SU-DHL-6 (cell line): ENCODE data around the gene ST6GALNAC3.

Experiments
- H2AFZ ChIP-seq: fragments of 200-600 bp; sonication (generic); 2 replicates; pipeline ENCODE4 v1.6.1; 2014; ENCODE audit warnings: low read depth, mild to moderate bottlenecking, moderate library complexity, mixed read lengths, antibody characterized with exemption, low read length; ENCODE audit not compliant: severe bottlenecking
- H3F3A ChIP-seq: fragments of 200-600 bp; shearing (Covaris generic); 2 replicates; pipeline ENCODE4 v1.6.0; 2016; ENCODE audit warnings: antibody characterized with exemption, mild to moderate bottlenecking; ENCODE audit not compliant: insufficient read depth
- H3K27ac ChIP-seq: fragments of 200-600 bp; sonication (generic); 2 replicates; pipeline ENCODE4 v1.5.1; 2016; ENCODE audit warnings: low read depth, mild to moderate bottlenecking, low read length, moderate library complexity, mixed read lengths
- H3K27me3 ChIP-seq: fragments of 200-600 bp; sonication (generic), shearing (Covaris generic); 2 replicates; pipeline ENCODE4 v1.6.0; 2014; ENCODE audit warnings: mild to moderate bottlenecking, low read length
- H3K36me3 ChIP-seq: fragments of 200-600 bp; sonication (generic); 2 replicates; pipeline ENCODE4 v1.6.1; 2014; ENCODE audit warnings: mild to moderate bottlenecking, low read length, mixed read lengths
- H3K4me2 ChIP-seq: fragments of 300-600, 200-600 bp; shearing (Covaris generic), sonication (generic); 2 replicates; pipeline ENCODE4 v1.6.0; 2014; ENCODE audit warnings: low read length, low read depth, mild to moderate bottlenecking; ENCODE audit not compliant: poor library complexity, severe bottlenecking
- H3K4me3 ChIP-seq: fragments of 200-600 bp; sonication (generic); 2 replicates; pipeline ENCODE4 v1.5.1; 2014; ENCODE audit warnings: antibody characterized with exemption, low read length, mild to moderate bottlenecking, mixed read lengths; ENCODE audit not compliant: insufficient read depth, poor library complexity, severe bottlenecking
- H3K79me2 ChIP-seq: fragments of 200-600 bp; sonication (generic); 2 replicates; pipeline ENCODE4 v1.6.1; 2014; ENCODE audit warnings: mild to moderate bottlenecking, low read length, moderate library complexity; ENCODE audit not compliant: insufficient read depth
- H3K9ac ChIP-seq: fragments of 200-600 bp; sonication (generic); 2 replicates; pipeline ENCODE4 v1.7.0; 2014; ENCODE audit warnings: mild to moderate bottlenecking, low read length
- H3K9me2 ChIP-seq: fragments of 200-600 bp; sonication (generic); replicated peaks from 2 replicates; pipeline ENCODE4 v1.6.1; 2014; ENCODE audit warnings: low read length; ENCODE audit not compliant: insufficient read depth
- H3K9me3 ChIP-seq: fragments of 200-600 bp; sonication (generic); 2 replicates; pipeline ENCODE4 v1.6.1; 2014; ENCODE audit warnings: low read length, mixed read lengths; ENCODE audit not compliant: insufficient read depth
- H4K20me1 ChIP-seq: fragments of 200-600 bp; sonication (generic); 2 replicates; pipeline ENCODE4 v1.6.1; 2014; ENCODE audit warnings: low read depth, mild to moderate bottlenecking, antibody characterized with exemption, low read length, moderate library complexity, mixed read lengths
- EZH2phosphoT487 ChIP-seq: fragments of 200-600 bp; sonication (generic), shearing (Covaris generic); conservative IDR thresholded peaks from 2 replicates; pipeline ENCODE4 v1.6.1; 2018; ENCODE audit warnings: mild to moderate bottlenecking, antibody characterized with exemption, low read length, moderate library complexity, mixed read lengths
- TF ChIP-seq, protein P1 (sequence below): fragments of 200-600 bp; sonication (generic); IDR thresholded peaks from one replicate; pipeline ENCODE4 v1.5.1; 2017; ENCODE audit warnings: antibody characterized with exemption, mild to moderate bottlenecking, low read length, moderate library complexity; ENCODE audit not compliant: insufficient read depth, poor library complexity, severe bottlenecking

ST6GALNAC3 gene

DNA sequence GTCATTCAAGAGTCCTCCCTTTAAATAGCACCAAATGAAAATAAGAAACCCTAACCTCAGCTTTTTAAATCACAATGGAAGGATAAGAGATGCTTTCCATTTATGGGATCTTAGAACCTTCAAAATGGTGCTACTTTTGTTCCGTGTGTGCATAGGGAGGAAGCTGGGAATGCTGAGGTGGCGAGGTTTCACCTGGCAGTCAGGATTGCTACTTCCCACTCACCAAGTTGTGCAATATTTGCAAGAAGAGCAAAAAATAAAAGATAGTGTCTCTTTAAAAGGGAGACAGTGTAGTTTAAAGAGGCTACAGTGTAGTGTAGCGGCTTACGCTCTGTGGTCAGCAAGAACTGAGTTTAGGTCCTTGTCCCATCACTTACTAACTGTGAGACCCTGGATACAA lies 400.4 kb downstream of the ST6GALNAC3 start:
- Histone ChIP-seq H3K4me3 (no peak overlapping the region), H3K4me2 (no peak overlapping the region), H3K36me3 (no peaks in the 10 kb centered on the region), H3K9me3 (no peaks in the 10 kb centered on the region), H3K9me2 (no peaks in the 10 kb centered on the region), H4K20me1 (no peaks in the 10 kb centered on the region), H2AFZ (no peak overlapping the region), H3K27ac (no peak overlapping the region), H3F3A (no peaks in the 10 kb centered on the region), H3K9ac (no peak overlapping the region), H3K79me2 (no peaks in the 10 kb centered on the region), H3K27me3 (no peaks in the 10 kb centered on the region)
- TF ChIP-seq, protein P1, sequence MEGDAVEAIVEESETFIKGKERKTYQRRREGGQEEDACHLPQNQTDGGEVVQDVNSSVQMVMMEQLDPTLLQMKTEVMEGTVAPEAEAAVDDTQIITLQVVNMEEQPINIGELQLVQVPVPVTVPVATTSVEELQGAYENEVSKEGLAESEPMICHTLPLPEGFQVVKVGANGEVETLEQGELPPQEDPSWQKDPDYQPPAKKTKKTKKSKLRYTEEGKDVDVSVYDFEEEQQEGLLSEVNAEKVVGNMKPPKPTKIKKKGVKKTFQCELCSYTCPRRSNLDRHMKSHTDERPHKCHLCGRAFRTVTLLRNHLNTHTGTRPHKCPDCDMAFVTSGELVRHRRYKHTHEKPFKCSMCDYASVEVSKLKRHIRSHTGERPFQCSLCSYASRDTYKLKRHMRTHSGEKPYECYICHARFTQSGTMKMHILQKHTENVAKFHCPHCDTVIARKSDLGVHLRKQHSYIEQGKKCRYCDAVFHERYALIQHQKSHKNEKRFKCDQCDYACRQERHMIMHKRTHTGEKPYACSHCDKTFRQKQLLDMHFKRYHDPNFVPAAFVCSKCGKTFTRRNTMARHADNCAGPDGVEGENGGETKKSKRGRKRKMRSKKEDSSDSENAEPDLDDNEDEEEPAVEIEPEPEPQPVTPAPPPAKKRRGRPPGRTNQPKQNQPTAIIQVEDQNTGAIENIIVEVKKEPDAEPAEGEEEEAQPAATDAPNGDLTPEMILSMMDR, result no peak
- no peak for TF ChIP-seq EZH2phosphoT487

DNA sequence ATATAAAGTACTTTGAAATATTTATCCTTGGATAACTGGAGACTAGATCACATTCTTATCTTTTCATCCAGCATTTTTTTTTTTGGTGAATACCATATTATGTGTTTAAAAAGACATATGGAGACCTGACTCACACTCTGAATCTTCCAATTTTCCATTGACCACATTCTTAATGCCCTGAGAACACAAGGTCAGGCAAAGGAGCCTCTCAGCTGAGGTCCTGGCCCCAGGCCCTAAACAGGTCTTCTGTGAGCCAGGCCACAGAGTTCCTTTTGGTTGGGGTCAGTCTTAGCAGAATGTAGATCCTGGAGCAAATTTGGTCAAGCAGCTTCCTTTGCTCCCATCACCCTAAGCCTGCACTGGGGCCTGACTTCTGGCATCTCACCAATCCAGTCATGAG lies 402.6 kb downstream of the ST6GALNAC3 start:
- Histone ChIP-seq H3K9me3 (no peaks in the 10 kb centered on the region), H3K79me2 (no peaks in the 10 kb centered on the region), H4K20me1 (no peaks in the 10 kb centered on the region), H3K27ac (no peak overlapping the region), H2AFZ (no peak overlapping the region), H3K36me3 (no peaks in the 10 kb centered on the region), H3K27me3 (no peaks in the 10 kb centered on the region), H3K9ac (no peak overlapping the region), H3K4me2 (no peak overlapping the region), H3K9me2 (no peaks in the 10 kb centered on the region), H3K4me3 (no peak overlapping the region), H3F3A (no peaks in the 10 kb centered on the region)
- TF ChIP-seq, protein P1, result no peak
- TF ChIP-seq EZH2phosphoT487, result no peak

DNA sequence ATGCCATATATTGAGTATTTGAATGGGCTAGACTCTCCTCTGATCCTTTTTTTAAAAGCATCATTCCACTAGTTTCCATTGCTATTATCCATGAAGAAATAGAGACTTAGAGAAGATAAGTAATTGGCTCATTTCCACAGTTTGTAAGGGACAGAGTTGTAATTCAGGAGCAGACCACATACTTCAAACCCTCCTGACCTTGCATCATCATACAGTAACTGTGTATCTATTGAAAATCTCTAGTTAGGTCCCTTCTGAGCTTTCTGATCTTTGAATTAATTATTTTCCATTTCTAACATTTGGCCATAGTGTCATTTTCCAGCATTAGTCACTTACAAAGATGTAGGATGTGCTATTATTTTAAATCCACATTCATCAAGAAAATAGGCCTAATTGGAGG lies 406.3 kb downstream of the ST6GALNAC3 start:
- no peaks in the 10 kb centered on the region for H3K79me2 ChIP-seq
- no peaks in the 10 kb centered on the region for H3K27me3 ChIP-seq
- H3K9me2 ChIP-seq, result no peaks in the 10 kb centered on the region
- H3K4me3 ChIP-seq, result no peak overlapping the region
- no peaks in the 10 kb centered on the region for H3F3A ChIP-seq
- H3K9me3 ChIP-seq, result no peaks in the 10 kb centered on the region
- H3K4me2 ChIP-seq, result no peak overlapping the region
- no peaks in the 10 kb centered on the region for H4K20me1 ChIP-seq
- H3K27ac ChIP-seq, result no peak overlapping the region
- H2AFZ ChIP-seq, result no peak overlapping the region
- H3K36me3 ChIP-seq, result no peaks in the 10 kb centered on the region
- TF ChIP-seq EZH2phosphoT487, result no peak
- TF ChIP-seq, protein P1, result no peak
- no peak overlapping the region for H3K9ac ChIP-seq
